ENCODE measurements around the gene ECI1. TPM values are rescaled to one million over a fixed set of nuclear protein-coding genes. Genes with fewer than 3 reads are reported as not detected.
"Not testable (repeated sequence)": the region's sequence is repeated elsewhere in the genome, so short reads cannot be mapped to it uniquely, and the experiment has no call there.

The ECI1 gene
- total RNA-seq, 3 donors from 2014 or later, result 45.4 to 66.2 (median 63.8) TPM

- no peak for TF ChIP-seq POLR2A (IDR thresholded peaks at IDR 0.05)
- no peak for TF ChIP-seq POLR2AphosphoS5 (IDR thresholded peaks at IDR 0.05)
- no peak for TF ChIP-seq CTCF (IDR thresholded peaks at IDR 0.05)
- H3K36me3 ChIP-seq, result peaks cover 8% of the 10 kb centered on the region
- no peak overlapping the region for H3K27ac ChIP-seq
- no peak overlapping the region for H3K4me3 ChIP-seq
- H3K9me3 ChIP-seq, result no peaks in the 10 kb centered on the region
- H3K4me1 ChIP-seq, result no peaks in the 10 kb centered on the region
- DNase-seq (ENCODE audit: low spot score in 2 of 2), result no peak
- intact Hi-C loops (cut with DNase I; ENCODE audit: low total_unique reads), result no loop called here
- H3K27me3 ChIP-seq, result no peaks in the 10 kb centered on the region
These were observed 8.9 kb upstream of the ECI1 start for GRCh38 chr16:2260250-2260649.

- H3K4me1 ChIP-seq; H3K4me3 ChIP-seq; H3K9me3 ChIP-seq; H3K27ac ChIP-seq; DNase-seq (ENCODE audit: low spot score in 2 of 2); H3K36me3 ChIP-seq; H3K27me3 ChIP-seq: not testable (repeated sequence)
- intact Hi-C loops (cut with DNase I; ENCODE audit: low total_unique reads), result loop anchor here (5.0 kb wide), 1 partner anchor 1414 kb away; no protein-coding TSS in a partner anchor
These were observed 7.1 kb upstream of the ECI1 start for GRCh38 chr16:2258530-2258929.

- no peak for TF ChIP-seq CTCF (IDR thresholded peaks at IDR 0.05)
- no peak for TF ChIP-seq POLR2AphosphoS5 (IDR thresholded peaks at IDR 0.05)
- no peak for TF ChIP-seq POLR2A (IDR thresholded peaks at IDR 0.05)
- intact Hi-C loops (cut with DNase I; ENCODE audit: low total_unique reads), result loop anchor here (5.0 kb wide), 1 partner anchor 1415 kb away; no protein-coding TSS in a partner anchor
- Histone ChIP-seq H3K4me3 (no peak overlapping the region), H3K27ac (no peak overlapping the region), H3K9me3 (no peaks in the 10 kb centered on the region), H3K27me3 (no peaks in the 10 kb centered on the region), H3K36me3 (peaks cover 8% of the 10 kb centered on the region), H3K4me1 (no peaks in the 10 kb centered on the region)
- DNase-seq (ENCODE audit: low spot score in 2 of 2), result no peak
These were observed 6.3 kb upstream of the ECI1 start for GRCh38 chr16:2257726-2258125.

- intact Hi-C loops (cut with DNase I; ENCODE audit: low total_unique reads), result loop anchor here (5.0 kb wide), 1 partner anchor 1416 kb away; no protein-coding TSS in a partner anchor
- peaks cover 8% of the 10 kb centered on the region for H3K36me3 ChIP-seq
- TF ChIP-seq CTCF (IDR thresholded peaks at IDR 0.05) (no peak), POLR2A (IDR thresholded peaks at IDR 0.05) (no peak), POLR2AphosphoS5 (IDR thresholded peaks at IDR 0.05) (no peak)
These were observed 5.2 kb upstream of the ECI1 start for GRCh38 chr16:2256531-2257140.

GRCh38 chr16:2253293-2253692 is 1.9 kb upstream of the ECI1 start:
- intact Hi-C loops (cut with DNase I; ENCODE audit: low total_unique reads), result no loop called here
- Histone ChIP-seq H3K36me3 (peaks cover 8% of the 10 kb centered on the region), H3K4me1 (peaks cover 0 to 4% of the 10 kb centered on the region in 2 donors), H3K9me3 (no peaks in the 10 kb centered on the region), H3K27ac (no peak overlapping the region), H3K4me3 (no peak overlapping the region), H3K27me3 (no peaks in the 10 kb centered on the region)
- no peak for DNase-seq (ENCODE audit: low spot score in 2 of 2)
- TF ChIP-seq POLR2A (IDR thresholded peaks at IDR 0.05), result no peak
- TF ChIP-seq CTCF (IDR thresholded peaks at IDR 0.05), result no peak
- TF ChIP-seq POLR2AphosphoS5 (IDR thresholded peaks at IDR 0.05), result no peak

More at GRCh38 chr16:2256531-2257140, 5.2 kb upstream of the ECI1 start:
- H3K9me3 ChIP-seq, result no peaks in the 10 kb centered on the region
- no peak for DNase-seq (ENCODE audit: low spot score in 2 of 2)
- H3K27ac ChIP-seq, result no peak overlapping the region
- H3K27me3 ChIP-seq, result no peaks in the 10 kb centered on the region
- no peak overlapping the region for H3K4me3 ChIP-seq
- H3K4me1 ChIP-seq, result no peaks in the 10 kb centered on the region
